ENCODE results near the gene VPREB1. TPM values are rescaled to one million over a fixed set of nuclear protein-coding genes. Genes with fewer than 3 reads are reported as not detected.
"Not testable (repeated sequence)": the region's sequence is repeated elsewhere in the genome, so short reads cannot be mapped to it uniquely, and the experiment has no call there.

The VPREB1 gene
- total RNA-seq, 3 donors from 2014 or later = not detected

DNA sequence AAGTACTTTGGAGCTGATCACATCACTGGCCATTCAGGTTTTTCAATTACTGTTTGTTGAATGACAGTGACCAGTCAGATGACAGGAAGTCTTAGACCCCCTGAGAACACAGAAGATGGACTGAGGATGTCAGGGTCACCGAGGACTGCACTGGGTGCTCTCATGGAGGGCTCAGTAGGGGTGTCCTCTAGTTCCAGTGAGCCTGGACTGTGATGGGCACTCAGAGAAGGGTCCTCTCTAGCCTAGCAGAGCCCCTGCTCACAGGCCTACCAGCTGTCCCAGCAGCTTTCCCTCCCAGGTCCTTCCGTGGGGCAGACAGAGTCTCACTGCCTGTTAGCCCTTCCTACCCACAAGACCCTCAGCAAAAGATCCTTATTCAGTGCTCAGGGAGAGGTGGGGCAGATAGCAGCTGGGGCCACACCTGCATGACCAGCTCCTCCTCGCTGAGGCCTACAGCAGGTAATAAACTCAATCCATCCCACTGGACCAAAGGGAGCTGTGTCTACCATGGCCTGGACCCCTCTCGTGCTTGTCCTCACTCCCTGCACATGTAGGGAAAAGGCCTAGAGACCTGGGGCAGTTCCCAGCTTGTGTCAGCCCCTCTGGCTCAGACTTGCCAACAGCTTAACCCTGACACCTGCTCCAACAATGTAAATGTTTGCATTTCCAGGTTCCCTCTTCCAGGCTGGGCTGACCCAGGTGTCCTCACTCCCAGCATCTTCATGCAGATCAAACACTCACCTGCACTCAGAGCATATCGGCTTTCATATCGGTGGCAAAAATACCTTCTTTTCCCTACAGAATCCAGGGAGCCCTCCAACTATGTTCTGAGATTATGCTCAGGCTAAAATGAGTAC lies 25.2 kb upstream of the VPREB1 start:
- TF ChIP-seq, protein P1, sequence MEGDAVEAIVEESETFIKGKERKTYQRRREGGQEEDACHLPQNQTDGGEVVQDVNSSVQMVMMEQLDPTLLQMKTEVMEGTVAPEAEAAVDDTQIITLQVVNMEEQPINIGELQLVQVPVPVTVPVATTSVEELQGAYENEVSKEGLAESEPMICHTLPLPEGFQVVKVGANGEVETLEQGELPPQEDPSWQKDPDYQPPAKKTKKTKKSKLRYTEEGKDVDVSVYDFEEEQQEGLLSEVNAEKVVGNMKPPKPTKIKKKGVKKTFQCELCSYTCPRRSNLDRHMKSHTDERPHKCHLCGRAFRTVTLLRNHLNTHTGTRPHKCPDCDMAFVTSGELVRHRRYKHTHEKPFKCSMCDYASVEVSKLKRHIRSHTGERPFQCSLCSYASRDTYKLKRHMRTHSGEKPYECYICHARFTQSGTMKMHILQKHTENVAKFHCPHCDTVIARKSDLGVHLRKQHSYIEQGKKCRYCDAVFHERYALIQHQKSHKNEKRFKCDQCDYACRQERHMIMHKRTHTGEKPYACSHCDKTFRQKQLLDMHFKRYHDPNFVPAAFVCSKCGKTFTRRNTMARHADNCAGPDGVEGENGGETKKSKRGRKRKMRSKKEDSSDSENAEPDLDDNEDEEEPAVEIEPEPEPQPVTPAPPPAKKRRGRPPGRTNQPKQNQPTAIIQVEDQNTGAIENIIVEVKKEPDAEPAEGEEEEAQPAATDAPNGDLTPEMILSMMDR (IDR thresholded peaks at IDR 0.05) = no peak
- no peak for TF ChIP-seq POLR2AphosphoS5 (IDR thresholded peaks at IDR 0.05)
- no peak for TF ChIP-seq POLR2A (IDR thresholded peaks at IDR 0.05)
- DNase-seq (ENCODE audit: low spot score in 2 of 2) = no peak
- intact Hi-C loops (cut with DNase I; ENCODE audit: low total_unique reads) = no loop called here
- no peaks in the 10 kb centered on the region for H3K4me1 ChIP-seq
- H3K36me3 ChIP-seq = no peaks in the 10 kb centered on the region
- no peaks in the 10 kb centered on the region for H3K9me3 ChIP-seq
- H3K27me3 ChIP-seq = no peaks in the 10 kb centered on the region
- H3K4me3 ChIP-seq = no peak overlapping the region
- H3K27ac ChIP-seq = peak overlapping the region in 1 of 2 donors; percentile 32

DNA sequence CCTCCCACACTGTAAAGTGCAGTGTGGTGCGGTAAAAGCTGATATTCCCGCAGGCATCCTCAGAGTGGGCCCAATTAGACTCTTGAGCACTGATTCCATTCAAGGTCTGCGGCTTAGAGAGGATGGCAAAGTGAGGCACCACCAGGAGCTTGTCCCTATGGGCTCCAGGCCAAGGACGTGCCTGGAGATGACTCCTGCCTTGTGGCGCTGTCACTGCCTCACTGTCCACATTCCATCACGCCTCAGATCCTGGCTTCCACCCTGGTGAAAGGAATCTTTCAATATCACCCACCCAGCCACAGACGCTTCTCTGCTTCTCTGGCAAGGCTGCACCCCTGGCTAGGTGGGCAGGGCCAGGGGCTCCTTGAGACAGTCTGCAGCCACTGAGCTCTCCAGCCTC lies 23.5 kb upstream of the VPREB1 start:
- DNase-seq (ENCODE audit: low spot score in 2 of 2); H3K9me3 ChIP-seq; H3K4me1 ChIP-seq; intact Hi-C loops (cut with DNase I; ENCODE audit: low total_unique reads); H3K27me3 ChIP-seq; H3K4me3 ChIP-seq; H3K27ac ChIP-seq; H3K36me3 ChIP-seq: not testable (repeated sequence)

GRCh38 chr22:22226448-22227187 lies 18.0 kb upstream of the VPREB1 start:
- intact Hi-C loops (cut with DNase I; ENCODE audit: low total_unique reads) = no loop called here
- DNase-seq (ENCODE audit: low spot score in 2 of 2) = peak in 1 of 2 donors; percentile 58
- no peaks in the 10 kb centered on the region for H3K9me3 ChIP-seq
- H3K4me1 ChIP-seq = no peaks in the 10 kb centered on the region
- H3K27me3 ChIP-seq = no peaks in the 10 kb centered on the region
- H3K36me3 ChIP-seq = no peaks in the 10 kb centered on the region
- H3K27ac ChIP-seq = no peak overlapping the region
- TF ChIP-seq POLR2AphosphoS5 (IDR thresholded peaks at IDR 0.05) = no peak
- TF ChIP-seq, protein P1 (IDR thresholded peaks at IDR 0.05) = no peak
- no peak for TF ChIP-seq POLR2A (IDR thresholded peaks at IDR 0.05)
- H3K4me3 ChIP-seq = no peak overlapping the region

DNA sequence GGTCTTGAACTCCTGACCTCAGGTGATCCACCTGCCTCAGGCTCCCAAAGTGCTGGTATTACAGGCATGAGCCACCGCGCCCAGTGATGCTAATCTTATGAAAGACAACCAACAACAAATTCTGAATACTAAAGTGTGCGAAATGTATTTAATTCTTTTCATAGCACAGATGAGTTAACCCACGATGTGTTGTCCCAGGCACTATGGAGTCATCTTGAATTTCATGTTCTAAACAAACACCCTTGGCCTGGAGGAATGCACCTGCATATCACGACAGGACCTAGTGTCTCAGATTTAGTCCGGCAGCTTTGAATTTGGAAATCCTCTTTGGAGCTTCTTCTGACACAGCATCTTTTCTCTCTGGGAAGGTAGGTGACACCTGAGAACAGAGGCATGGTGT lies 16.2 kb upstream of the VPREB1 start:
- H3K36me3 ChIP-seq = no peaks in the 10 kb centered on the region
- no peak overlapping the region for H3K4me3 ChIP-seq
- H3K27me3 ChIP-seq = no peaks in the 10 kb centered on the region
- no peak overlapping the region for H3K27ac ChIP-seq
- no peaks in the 10 kb centered on the region for H3K9me3 ChIP-seq
- H3K4me1 ChIP-seq = no peaks in the 10 kb centered on the region
- intact Hi-C loops (cut with DNase I; ENCODE audit: low total_unique reads) = no loop called here
- TF ChIP-seq POLR2A (IDR thresholded peaks at IDR 0.05) (no peak), POLR2AphosphoS5 (IDR thresholded peaks at IDR 0.05) (no peak)
- TF ChIP-seq, protein P1 (IDR thresholded peaks at IDR 0.05) = no peak
- no peak for DNase-seq (ENCODE audit: low spot score in 2 of 2)

DNA sequence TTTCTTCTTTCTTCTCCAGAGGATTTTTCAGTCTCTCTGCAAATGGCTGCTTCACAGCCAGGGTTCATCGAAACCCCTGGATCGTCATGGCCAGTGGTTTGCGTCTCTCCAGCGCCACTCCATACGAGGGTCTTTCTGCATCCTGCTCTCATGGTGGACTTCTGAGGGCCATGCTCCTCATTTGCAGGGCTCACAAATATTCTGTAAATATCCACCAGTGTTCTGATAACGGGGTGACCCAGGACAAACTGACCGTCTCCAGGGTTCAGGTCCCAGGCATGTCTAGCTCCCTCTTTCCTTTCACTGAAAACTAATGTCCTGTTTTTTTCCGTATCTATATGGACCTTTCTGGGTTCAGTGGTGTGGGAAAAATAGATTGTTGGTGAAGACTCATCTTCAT lies 15.7 kb upstream of the VPREB1 start:
- Histone ChIP-seq H3K27me3 (no peaks in the 10 kb centered on the region), H3K9me3 (no peaks in the 10 kb centered on the region), H3K4me3 (no peak overlapping the region), H3K36me3 (no peaks in the 10 kb centered on the region), H3K4me1 (no peaks in the 10 kb centered on the region), H3K27ac (no peak overlapping the region)
- TF ChIP-seq, protein P1 (IDR thresholded peaks at IDR 0.05) = no peak
- TF ChIP-seq POLR2A (IDR thresholded peaks at IDR 0.05) = no peak
- TF ChIP-seq POLR2AphosphoS5 (IDR thresholded peaks at IDR 0.05) = no peak
- intact Hi-C loops (cut with DNase I; ENCODE audit: low total_unique reads) = no loop called here
- no peak for DNase-seq (ENCODE audit: low spot score in 2 of 2)
